ENCODE measurements around the gene PDS5B. TPM values are rescaled to one million over a fixed set of nuclear protein-coding genes. Genes with fewer than 3 reads are reported as not detected.

Gene PDS5B
- total and polyA plus RNA-seq, 9 of the 15 experiments (the other 6 are each of a cell fraction or from before 2014, with no cell fraction given): 6.2 to 23.7 (median 13.1) TPM

DNA sequence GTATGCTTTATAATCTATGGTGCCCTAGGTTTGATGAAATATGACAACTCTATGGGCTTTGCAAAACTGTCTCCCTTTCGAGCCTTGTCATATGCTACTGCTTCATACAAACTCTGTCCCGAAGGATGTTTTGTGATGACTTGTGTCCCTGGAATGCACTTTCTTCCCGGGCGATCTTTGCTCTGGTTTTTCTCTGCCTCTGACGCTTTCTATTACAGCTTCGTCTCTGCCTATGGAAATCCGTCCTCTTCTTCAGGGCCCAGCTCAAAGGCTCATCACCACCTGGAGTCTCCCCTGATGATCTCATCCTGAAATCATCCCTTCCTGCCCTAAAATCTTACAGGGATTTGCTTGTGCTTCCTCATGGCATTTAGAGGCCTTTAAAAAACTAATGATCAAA lies 238.4 kb downstream of the PDS5B start:
- POLR2A ChIA-PET: no interaction called here
- H3K36me3 ChIP-seq (ENCODE audit: control insufficient read depth, insufficient read depth, low read length): no peaks in the 10 kb centered on the region
- no peaks in the 10 kb centered on the region for H3K4me1 ChIP-seq (replicated peaks in 1 of 2; ENCODE audit: control insufficient read depth in 2 of 2, insufficient read depth in 2 of 2, low read length in 2 of 2)
- H3K9me3 ChIP-seq (replicated peaks; ENCODE audit: control insufficient read depth, insufficient read depth, low read depth, low read length): no peaks in the 10 kb centered on the region
- TF ChIP-seq ZNF512 (tag; IDR thresholded peaks at IDR 0.05) (no peak), TAF7 (tag; IDR thresholded peaks at IDR 0.05) (no peak), EP300 (IDR thresholded peaks at IDR 0.05; ENCODE audit: low read length) (no peak), ASH1L (IDR thresholded peaks at IDR 0.05; ENCODE audit: borderline replicate concordance, low read depth, partially characterized antibody) (no peak), ZNF408 (CRISPR knock-in tag; IDR thresholded peaks at IDR 0.05; ENCODE audit: low read depth) (no peak), MTA2 (IDR thresholded peaks at IDR 0.05; ENCODE audit: low read depth) (no peak), ELF4 (CRISPR knock-in tag; IDR thresholded peaks at IDR 0.05) (no peak), ZBED1 (IDR thresholded peaks at IDR 0.05) (no peak), TFAM (CRISPR knock-in tag; conservative IDR thresholded peaks at IDR 0.05) (no peak), KLF1 (tag; IDR thresholded peaks at IDR 0.05) (no peak), CC2D1A (IDR thresholded peaks at IDR 0.05) (no peak), SRSF7 (optimal IDR thresholded peaks at IDR 0.05; ENCODE audit: low read depth, low read length) (no peak), SMARCB1 (IDR thresholded peaks at IDR 0.05; ENCODE audit: insufficient read length, low read depth) (no peak)
- DNase-seq (ENCODE audit: extremely low read depth in 1 of 4, low spot score in 3 of 4) (no peak), ATAC-seq (no peak), FAIRE-seq (no peak)
- H4K20me1 ChIP-seq (replicated peaks; ENCODE audit: control insufficient read depth, insufficient read depth, low read length): no peaks in the 10 kb centered on the region
- no peak overlapping the region for H3K4me3 ChIP-seq
- no peak overlapping the region for H2AFZ ChIP-seq (ENCODE audit: low read depth, low read length)
- intact Hi-C loops (cut with micrococcal nuclease) (no loop called here), in situ Hi-C loops (cut with MboI) (no loop called here)
- 0% methylated on average over 6 of the region's 7 CpGs for WGBS (ENCODE audit: insufficient coverage, low coverage, missing lambda C conversion rate)
- peaks cover 12 to 23% of the 10 kb centered on the region in 2 experiments for H3K27me3 ChIP-seq (ENCODE audit: control insufficient read depth in 2 of 2, insufficient read depth in 2 of 2, low read length in 2 of 2)
- CTCF ChIA-PET (ENCODE audit: low intra/inter-chr PET ratio): no interaction called here
- no peaks in the 10 kb centered on the region for H3K79me2 ChIP-seq (ENCODE audit: control insufficient read depth, insufficient read depth, low read length)
- BruUV-seq (replicated peaks): no TSS peak
- H3K9me1 ChIP-seq (ENCODE audit: control insufficient read depth, insufficient read depth, low read length): no peaks in the 10 kb centered on the region
- H3K27ac ChIP-seq (ENCODE audit: extremely low read depth, low read depth, low read length): no peak overlapping the region
- H3K4me2 ChIP-seq (ENCODE audit: insufficient read depth, low read length): no peak overlapping the region
- no peak overlapping the region for H3K9ac ChIP-seq (ENCODE audit: insufficient read depth in 1 of 2, low read depth in 2 of 2, low read length in 2 of 2)
